GM21390 (cell line): ENCODE measurements around the gene CEP152.
A peak's percentile ranks its signal among the peaks of the same experiment; 100 is the strongest.
"Not testable (repeated sequence)": the region's sequence is repeated elsewhere in the genome, so short reads cannot be mapped to it uniquely, and the experiment has no call there.

Source experiments
- ATAC-seq: cut with Tn5 transposase; IDR thresholded peaks from one replicate; pipeline ENCODE4 v1.9.1; 2021; ENCODE audit not compliant: unreplicated experiment

The CEP152 gene, protein sequence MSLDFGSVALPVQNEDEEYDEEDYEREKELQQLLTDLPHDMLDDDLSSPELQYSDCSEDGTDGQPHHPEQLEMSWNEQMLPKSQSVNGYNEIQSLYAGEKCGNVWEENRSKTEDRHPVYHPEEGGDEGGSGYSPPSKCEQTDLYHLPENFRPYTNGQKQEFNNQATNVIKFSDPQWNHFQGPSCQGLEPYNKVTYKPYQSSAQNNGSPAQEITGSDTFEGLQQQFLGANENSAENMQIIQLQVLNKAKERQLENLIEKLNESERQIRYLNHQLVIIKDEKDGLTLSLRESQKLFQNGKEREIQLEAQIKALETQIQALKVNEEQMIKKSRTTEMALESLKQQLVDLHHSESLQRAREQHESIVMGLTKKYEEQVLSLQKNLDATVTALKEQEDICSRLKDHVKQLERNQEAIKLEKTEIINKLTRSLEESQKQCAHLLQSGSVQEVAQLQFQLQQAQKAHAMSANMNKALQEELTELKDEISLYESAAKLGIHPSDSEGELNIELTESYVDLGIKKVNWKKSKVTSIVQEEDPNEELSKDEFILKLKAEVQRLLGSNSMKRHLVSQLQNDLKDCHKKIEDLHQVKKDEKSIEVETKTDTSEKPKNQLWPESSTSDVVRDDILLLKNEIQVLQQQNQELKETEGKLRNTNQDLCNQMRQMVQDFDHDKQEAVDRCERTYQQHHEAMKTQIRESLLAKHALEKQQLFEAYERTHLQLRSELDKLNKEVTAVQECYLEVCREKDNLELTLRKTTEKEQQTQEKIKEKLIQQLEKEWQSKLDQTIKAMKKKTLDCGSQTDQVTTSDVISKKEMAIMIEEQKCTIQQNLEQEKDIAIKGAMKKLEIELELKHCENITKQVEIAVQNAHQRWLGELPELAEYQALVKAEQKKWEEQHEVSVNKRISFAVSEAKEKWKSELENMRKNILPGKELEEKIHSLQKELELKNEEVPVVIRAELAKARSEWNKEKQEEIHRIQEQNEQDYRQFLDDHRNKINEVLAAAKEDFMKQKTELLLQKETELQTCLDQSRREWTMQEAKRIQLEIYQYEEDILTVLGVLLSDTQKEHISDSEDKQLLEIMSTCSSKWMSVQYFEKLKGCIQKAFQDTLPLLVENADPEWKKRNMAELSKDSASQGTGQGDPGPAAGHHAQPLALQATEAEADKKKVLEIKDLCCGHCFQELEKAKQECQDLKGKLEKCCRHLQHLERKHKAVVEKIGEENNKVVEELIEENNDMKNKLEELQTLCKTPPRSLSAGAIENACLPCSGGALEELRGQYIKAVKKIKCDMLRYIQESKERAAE (N-terminal part only)

DNA sequence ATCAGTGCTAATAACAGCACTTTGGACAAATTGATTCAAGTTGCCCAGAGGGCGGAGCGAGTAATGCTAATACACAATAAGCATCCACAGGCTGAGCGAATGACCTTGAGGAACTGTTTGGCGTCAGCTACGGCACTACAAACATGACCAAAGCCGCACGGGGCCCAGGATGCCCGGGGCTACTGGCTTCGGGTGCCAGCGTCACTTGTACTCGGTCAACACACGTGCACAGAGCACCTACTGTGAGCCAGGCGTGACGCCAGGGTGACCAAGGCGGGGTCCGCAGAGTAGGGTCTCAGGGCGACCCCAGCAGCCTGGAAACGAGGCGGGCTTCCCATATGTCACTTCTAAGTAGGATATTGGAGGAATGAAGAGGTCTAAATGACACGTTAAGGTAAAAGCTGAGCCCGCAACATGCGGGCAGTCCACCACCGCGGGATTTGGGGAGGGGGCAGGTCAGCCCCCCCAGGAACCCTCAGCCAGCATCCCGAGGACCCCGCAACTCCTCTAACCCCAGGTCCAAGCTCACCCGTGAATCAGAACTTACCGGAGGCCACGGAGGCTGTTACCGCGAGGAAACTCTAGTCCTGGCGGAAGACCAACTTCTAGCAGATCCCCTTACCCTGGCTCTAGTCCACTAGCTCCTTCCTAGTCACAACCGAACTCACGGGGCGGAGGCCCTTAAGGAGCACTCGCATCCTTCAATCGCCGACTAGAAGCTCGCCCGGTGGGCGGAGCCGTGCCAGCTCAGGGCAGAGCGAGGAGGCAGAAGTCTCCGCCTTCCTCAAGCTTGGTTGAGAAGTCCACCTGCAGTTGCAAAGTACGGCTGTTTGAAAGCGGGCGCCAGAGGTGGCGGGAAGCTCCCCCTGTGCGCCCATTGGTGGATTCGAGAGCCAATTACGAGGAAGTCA is at the start of gene CEP152:
Gene CEP152, minus strand, starts transcription at position 656 of the 911 bp plus-strand sequence. CDS start 5,420 bp downstream, outside the sequence.
- ATAC-seq, result peak; percentile 96

DNA sequence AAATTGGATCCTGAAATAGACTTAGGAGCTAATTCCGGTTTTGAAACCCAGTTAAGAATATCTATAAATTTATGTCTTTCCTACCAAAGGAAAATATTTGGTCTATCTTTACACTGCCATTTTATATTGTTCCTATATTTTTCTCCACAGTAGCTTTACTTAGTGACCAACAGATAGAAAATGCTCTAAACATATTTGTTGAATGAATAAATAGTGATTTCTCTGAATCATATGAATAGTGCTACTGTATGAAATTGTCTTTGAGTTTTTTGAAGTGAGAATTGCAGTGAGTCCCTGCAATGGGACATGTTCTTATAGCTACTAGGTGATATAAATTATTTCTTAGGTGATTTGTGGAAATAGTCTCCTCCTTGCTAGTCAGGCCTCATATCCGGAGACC is 48.6 kb upstream of the CEP152 start:
- no peak for ATAC-seq

- no peak for ATAC-seq
These were observed 47.5 kb upstream of the CEP152 start for GRCh38 chr15:48858401-48858800.

GRCh38 chr15:48856942-48857341 is 46.1 kb upstream of the CEP152 start:
- no peak for ATAC-seq

- ATAC-seq, result no peak
These were observed 44.9 kb upstream of the CEP152 start for GRCh38 chr15:48855501-48856440.

DNA sequence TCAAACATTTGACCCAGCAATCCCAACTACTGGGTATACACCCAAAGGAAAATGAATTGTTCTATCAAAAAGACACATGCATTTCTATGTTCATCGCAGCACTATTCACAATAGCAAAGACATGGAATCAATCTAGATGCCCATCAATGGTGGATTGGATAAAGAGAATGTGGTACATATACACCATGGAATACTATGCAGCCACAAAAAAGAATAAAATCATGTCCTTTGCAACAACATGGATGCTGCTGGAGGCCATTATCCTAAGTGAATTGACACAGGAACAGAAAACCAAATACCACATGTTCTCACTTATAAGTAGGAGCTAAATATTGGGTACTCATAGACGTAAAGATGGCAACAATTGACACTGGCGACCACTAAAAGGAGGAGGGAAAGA is 43.6 kb upstream of the CEP152 start:
- ATAC-seq, result not testable (repeated sequence)

DNA sequence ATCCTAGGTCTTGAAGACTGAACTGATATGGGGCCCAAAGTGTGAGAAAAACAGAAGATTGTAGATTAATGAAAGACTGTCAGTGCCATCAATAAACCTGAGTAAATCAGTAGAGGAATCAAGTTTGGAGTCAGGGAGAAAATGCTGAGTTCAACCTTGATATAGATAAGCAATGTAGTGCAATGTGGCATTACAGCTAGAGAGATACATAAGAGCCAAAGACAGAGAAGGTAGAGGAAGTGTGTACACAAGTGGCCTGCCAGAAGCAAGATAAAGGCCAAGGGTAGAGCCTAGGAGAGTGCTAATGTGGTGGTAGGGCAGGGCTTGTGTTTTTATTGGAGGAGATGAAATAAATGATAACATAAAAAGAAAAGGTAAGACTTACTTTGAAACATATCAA is 41.1 kb upstream of the CEP152 start:
- ATAC-seq, result no peak

GRCh38 chr15:48850648-48851047 is 39.8 kb upstream of the CEP152 start:
- ATAC-seq, result no peak

DNA sequence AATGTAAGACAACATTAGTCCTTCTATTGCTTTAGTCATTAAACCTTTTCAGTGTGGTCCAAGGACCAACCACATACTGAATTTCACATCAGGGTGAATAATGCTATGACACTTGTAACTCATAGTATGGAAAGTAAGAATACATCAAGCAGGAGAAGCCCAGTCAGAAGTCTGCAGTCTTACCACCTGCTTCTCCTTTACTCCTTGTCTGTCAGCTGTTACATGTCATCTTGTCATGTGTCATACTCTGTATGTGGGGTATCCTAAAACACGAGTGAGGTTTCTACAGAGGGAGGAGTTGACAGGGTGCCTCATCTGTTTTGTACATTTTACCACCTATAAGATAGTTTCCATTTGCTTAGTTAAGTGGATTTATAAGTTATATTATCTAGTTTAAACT is 34.3 kb upstream of the CEP152 start:
- no peak for ATAC-seq

DNA sequence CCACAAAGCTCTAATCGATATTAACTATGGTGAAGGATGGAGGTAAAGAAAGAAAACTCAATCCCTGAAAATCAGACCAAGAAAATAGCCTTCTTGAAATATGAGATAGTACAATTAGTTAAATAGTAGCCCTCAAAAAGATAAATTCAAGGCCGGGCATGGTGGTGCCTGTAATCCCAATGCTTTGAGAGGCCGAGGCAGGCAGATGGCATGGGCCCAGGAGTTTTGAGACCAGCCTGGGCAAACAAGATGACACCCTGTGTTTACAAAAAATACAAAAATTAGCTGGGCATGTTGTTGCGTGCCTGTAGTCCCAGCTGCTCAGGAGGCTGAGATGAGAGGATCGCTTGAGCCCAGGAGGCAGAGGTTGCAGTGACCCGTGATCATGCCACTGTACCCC is 31.6 kb upstream of the CEP152 start:
- no peak for ATAC-seq

DNA sequence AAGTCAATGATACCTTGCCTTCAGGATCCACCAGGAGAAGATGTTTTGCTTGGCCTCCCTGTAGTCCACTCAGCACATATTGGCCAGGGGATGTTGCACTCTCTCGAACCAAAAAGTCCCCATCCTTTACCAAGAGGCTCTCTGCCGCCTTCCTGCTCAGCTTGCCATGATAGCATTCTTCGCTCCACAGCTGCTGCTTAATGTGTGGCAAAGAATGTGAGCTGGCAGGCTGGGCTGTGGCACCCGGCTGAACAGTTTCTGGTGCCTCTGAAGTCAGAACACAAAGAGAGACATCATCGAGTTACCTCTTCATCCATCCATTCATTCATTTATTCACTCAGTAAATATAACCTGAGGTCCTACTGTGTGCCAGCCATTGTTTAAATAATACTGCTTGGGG is 23.9 kb upstream of the CEP152 start:
- no peak for ATAC-seq

DNA sequence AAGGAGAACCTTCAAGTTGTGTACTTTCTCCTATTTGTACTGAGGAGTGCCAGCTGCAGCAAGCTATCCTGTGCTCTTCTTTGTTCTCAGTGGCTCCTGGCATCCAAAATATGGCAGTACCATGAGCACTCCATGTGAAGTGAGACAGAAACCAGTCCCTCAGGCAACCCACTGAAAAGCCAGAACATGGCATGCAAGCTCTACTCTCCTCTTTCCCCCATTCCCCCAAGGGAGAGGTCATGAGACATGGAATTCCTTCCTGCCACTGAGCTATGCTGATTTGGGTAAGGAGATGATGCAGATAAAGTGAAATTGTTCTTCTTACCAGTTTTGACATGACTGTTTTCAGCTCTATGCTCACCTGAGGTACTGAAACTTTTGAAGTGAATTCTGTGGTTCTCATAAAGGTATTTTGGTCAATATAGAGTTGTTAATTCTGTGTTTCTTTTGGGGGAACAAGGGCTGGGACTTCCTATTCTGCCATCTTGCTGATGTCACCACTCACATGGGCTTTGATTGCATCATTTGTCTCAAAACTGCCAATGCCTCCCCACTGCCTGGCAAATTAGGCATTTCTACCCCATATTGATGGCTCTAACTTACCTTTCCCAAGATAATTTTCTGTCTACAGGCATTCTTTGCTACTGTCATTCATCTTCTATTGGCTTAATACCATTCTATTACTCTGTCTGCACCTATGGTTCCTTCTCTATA is 22.8 kb upstream of the CEP152 start:
- no peak for ATAC-seq

DNA sequence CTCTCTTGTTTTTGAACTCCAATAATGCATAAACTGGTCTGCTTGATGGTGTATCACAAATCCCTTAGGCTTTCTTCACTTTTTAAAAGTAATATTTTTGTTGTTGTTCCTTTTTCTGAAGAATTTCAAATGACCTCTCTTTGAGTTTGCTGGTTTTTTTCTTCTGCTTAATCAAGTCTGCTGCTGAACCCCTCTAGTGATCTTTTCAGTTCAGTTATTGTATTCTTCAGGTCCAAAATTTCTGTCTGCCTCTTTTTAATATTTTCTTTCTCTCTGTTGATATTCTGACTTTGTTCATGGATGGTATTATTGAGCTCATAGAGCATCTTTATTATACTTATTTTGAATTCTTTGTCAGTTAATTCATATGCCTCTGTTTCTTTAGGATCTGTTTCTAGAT is 21.8 kb upstream of the CEP152 start:
- ATAC-seq, result no peak

DNA sequence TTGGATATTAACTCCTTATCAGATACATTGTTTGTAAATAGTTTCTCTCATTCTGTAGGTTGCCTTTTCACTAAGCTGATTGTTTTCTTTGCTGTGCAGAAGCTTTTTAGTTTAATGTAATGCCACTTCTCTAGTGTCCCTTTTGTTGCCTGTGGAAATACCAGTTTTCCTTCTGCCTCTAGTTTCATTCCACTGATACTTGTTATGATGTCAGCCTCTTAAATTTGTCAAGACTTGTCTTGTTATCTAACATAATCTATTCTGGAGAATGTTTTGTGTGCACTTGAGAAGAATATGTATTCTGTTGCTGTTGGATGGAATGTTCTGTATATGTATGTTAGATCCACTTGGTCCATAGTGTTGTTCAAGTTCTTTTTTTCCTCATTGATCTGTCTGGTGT is 18.0 kb upstream of the CEP152 start:
- no peak for ATAC-seq

DNA sequence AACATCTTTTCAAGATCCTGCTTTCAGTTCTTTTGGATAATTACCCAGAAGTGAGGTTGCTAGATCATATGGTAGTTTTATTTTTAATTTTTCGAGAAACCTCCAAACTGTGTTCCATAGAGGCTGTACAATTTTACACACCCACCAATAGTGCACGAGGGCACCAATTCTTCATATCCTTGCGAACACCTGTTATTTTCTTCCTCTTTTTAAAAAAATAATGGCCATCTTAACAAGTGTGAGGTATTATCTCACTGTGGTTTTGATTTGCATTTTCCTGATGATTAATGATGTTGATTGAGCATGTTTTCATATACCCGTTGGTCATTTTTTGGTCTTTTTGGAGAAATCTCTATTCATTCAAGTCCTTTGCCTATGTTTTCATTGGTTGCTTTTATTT is 17.6 kb upstream of the CEP152 start:
- ATAC-seq, result no peak

- ATAC-seq, result no peak
These were observed 14.2 kb upstream of the CEP152 start for GRCh38 chr15:48825075-48825474.

DNA sequence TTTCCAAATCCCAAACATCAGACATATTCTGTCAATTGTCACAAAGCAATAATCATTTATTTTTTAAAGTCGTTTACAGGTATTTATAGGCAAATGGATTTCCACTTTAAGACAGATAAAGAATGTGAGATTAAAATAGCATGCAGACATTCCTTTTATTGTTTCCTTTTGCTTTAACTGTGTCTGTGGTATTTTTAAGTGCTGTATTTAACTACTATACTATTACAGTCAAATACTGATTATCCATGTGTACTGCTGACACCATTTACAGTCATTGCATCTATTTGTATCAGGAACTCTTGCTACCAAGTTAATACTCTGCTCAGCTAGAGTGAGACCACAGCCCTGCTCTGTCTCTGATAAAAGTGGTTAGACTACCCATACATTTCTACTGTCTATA is 12.8 kb upstream of the CEP152 start:
- ATAC-seq, result no peak

GRCh38 chr15:48823237-48823636 is 12.4 kb upstream of the CEP152 start:
- ATAC-seq, result no peak
